OCI-LY7 (cell line): Measurements from ENCODE around the gene SPRTN.

Experiments
- EZH2phosphoT487 ChIP-seq: fragments of 200-600 bp; sonication (generic); IDR thresholded peaks from 2 replicates; pipeline ENCODE4 v1.6.1; 2018; ENCODE audit warnings: low read depth, borderline replicate concordance, mild to moderate bottlenecking, mixed run types, antibody characterized with exemption, low read length, moderate library complexity, mixed read lengths
- TF ChIP-seq, protein P1 (sequence below): fragments of 200-600 bp; sonication (generic); conservative IDR thresholded peaks from 2 replicates; pipeline ENCODE4 v1.5.1; 2014; ENCODE audit warnings: mild to moderate bottlenecking, antibody characterized with exemption, low read length, moderate library complexity, mixed read lengths

DNA sequence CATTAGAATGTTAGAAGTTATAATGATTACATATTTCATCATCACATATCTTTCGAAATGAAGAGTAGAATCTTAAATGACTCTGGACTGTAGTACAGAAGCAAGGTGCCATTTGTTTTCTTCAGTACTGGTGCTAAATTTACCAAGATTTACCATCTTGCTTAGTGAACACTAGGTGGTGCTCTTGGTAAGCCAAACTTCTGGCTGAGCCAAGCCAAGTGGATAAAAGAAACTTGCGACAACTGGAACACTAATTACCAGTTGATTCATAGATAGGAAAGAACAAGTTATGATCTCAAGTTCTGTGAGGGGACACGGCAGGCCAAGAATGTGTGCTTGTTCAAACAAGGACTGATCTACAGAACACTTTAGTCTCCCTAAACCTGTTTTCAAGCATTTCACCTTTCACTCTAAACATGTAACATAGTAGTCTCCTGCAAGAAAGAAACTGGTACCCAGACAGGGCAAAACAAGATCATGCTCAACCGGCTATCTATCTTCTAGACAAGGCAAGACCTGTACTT, 19.8 kb downstream of the SPRTN start:
- TF ChIP-seq, protein P1, sequence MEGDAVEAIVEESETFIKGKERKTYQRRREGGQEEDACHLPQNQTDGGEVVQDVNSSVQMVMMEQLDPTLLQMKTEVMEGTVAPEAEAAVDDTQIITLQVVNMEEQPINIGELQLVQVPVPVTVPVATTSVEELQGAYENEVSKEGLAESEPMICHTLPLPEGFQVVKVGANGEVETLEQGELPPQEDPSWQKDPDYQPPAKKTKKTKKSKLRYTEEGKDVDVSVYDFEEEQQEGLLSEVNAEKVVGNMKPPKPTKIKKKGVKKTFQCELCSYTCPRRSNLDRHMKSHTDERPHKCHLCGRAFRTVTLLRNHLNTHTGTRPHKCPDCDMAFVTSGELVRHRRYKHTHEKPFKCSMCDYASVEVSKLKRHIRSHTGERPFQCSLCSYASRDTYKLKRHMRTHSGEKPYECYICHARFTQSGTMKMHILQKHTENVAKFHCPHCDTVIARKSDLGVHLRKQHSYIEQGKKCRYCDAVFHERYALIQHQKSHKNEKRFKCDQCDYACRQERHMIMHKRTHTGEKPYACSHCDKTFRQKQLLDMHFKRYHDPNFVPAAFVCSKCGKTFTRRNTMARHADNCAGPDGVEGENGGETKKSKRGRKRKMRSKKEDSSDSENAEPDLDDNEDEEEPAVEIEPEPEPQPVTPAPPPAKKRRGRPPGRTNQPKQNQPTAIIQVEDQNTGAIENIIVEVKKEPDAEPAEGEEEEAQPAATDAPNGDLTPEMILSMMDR, result peak; percentile 96
- TF ChIP-seq EZH2phosphoT487, result no peak
